Heart right ventricle (tissue), 16 donors: Measurements from ENCODE around the gene DMRTA2. TPM values are rescaled to one million over a fixed set of nuclear protein-coding genes. Genes with fewer than 3 reads are reported as not detected.

ENCODE experiments used
- ATAC-seq, 8 donors: fragments of 200-7000 bp; cut with Tn5 transposase; one replicate each; pipeline ENCODE4 v1.9.1; 2020; ENCODE audit warnings: mild to moderate bottlenecking in 8 of 8, moderate library complexity in 8 of 8, moderate number of reproducible peaks in 1 of 8
- DNase-seq, 2 donors: peaks; one replicate each; pipeline ENCODE4 v3.0.0-alpha.2; 2020
- H3K27ac ChIP-seq, 10 donors: fragments of 200-600 bp; sonication (generic) in 2 of 10; one replicate each; pipeline versions ENCODE4 v1.5.0 to v1.8.0; 2020 to 2022; ENCODE audit warnings: mild to moderate bottlenecking in 3 of 10
- H3K27me3 ChIP-seq, 7 donors: fragments of 200-600 bp; one replicate each; pipeline ENCODE4 v1.8.0; 2021 to 2022; ENCODE audit warnings: mild to moderate bottlenecking in 2 of 7
- H3K36me3 ChIP-seq, 9 donors: fragments of 200-600 bp; sonication (generic) in 1 of 9; one replicate each; pipeline versions ENCODE4 v1.5.0 to v1.8.0; 2020 to 2022; ENCODE audit warnings: mild to moderate bottlenecking in 2 of 9
- H3K4me1 ChIP-seq, 9 donors: fragments of 200-600 bp; sonication (generic) in 1 of 9; one replicate each; pipeline versions ENCODE4 v1.5.0 to v1.8.0; 2020 to 2022; ENCODE audit warnings: mild to moderate bottlenecking in 4 of 9
- H3K4me3 ChIP-seq, 10 donors: fragments of 200-600 bp; sonication (generic) in 2 of 10; one replicate each; pipeline versions ENCODE4 v1.5.0 to v1.8.0; 2020 to 2022; ENCODE audit warnings: mild to moderate bottlenecking in 7 of 10, moderate library complexity in 2 of 10
- H3K9me3 ChIP-seq, 11 donors: fragments of 200-600 bp in 10 of 11; sonication (generic) in 2 of 11; one replicate each; pipeline versions ENCODE4 v1.5.0 to v1.8.0; 2013 to 2022; ENCODE audit warnings: mild to moderate bottlenecking in 2 of 11, control low read depth in 1 of 11, moderate library complexity in 1 of 11
- WGBS, 2 donors: extraction: QIAGEN DNeasy Blood & Tissue Kit; methylation state at CpG; one replicate each; pipeline ENCODE4 v1.1.7; 2013; ENCODE audit warnings: inconsistent platforms in 1 of 2; 5-methylcytosine and 5-hydroxymethylcytosine counted together
- intact Hi-C, 10 donors: fragments of 100-400 bp; cut with DNase I; formaldehyde crosslinking; loops; one replicate each; pipeline versions ENCODE4 v1.11.1 to v1.14.2; 2022
- polyA plus RNA-seq, 2 donors: library from polyadenylated mRNA; stranded (reverse); fragments of 200-250 nt; gene quantifications; one replicate each; pipeline ENCODE4 v1.2.3, GENCODE V29; 2013
- total RNA-seq, 10 donors: library from RNA; stranded (reverse); fragmentation: NEBNext Ultra II Directional in 3 of 10; extraction: Animal tissue kit (Norgen Biotek cat#: 25700) in 3 of 10; gene quantifications; one replicate each; pipeline versions ENCODE4 v1.2.1 to v1.2.4, GENCODE V29; 2021 to 2023
- TF ChIP-seq, protein P1 (sequence below), 9 donors: fragments of 200-600 bp; sonication (generic) in 2 of 9; IDR thresholded peaks; one replicate each; pipeline versions ENCODE4 v1.5.0 to v1.8.0; 2021 to 2022; ENCODE audit warnings: antibody characterized with exemption in 9 of 9, mild to moderate bottlenecking in 5 of 9, moderate library complexity in 1 of 9
- donor health status: Arrhythmogenic right ventricular cardiomyopathy.
- donor health status: ischemic (EF 13 %, LVEDD 7.1; RV severe dilation, severe dysfunction).
- donor health status: healthy with polysubstance abuse.
- donor health status: DM: no; HTN: yes; CAD: no.
- donor health status: DM: no; HTN: no; CAD: no.
- donor health status: ischemic (EF 25% LVEDD 6.9; RV normal size, moderate dysfunction).
- donor health status: ischemic (EF 25% LVEDD 5.7; RV mildly dilated, moderate dysfunction).
- donor health status: healthy.
- donor health status: DM: yes; HTN: yes; CAD: no.
- donor health status: Ischemic cardiomyopathy.
- donor health status: ischemic (EF 35%, LVEDD 5.7; RV mildly dilated, moderate dysfunction).
- donor health status: nonischemic (EF 11% LVEDD 7.7; RV severe dilation, severe dysfunction).
- donor health status: DM: yes; HTN: yes; CAD: no.
- donor health status: PGD.
- donor health status: ischemic (EF 29% LVEDD 5.4; RV normal size, mild dysfunction).
- donor health status: nonischemic (EF 23%, LVEDD 6.1; RV moderate dilation, normal function).

The DMRTA2 gene
- total and polyA plus RNA-seq, 12 donors = 0.09 TPM; not detected in 10

DNA sequence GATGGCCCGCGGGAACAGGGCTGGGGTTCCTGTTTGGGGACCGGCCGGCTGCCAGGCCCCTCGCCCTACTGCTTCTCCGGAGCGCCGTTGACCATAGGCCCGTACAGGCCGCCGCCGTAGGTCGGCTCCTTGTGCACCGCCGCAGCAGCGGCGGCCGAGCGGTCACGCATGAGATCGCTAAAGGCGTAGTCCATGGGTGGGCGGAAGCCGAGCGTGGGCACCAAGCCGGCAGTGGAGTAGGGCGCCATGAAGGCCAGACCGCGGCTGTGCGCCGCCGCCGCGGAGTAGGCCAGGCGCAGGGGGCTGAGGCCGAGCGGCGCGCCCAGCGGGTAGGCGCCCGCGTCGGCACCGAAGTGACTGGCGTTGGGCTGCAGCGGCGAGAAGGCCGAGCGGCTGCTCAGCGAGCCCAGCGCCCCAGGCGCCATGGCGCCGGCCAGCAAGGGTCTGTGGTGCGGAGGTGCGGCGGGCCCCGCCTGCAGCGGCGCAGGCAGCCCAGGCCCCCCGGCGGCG lies 4.6 kb downstream of the DMRTA2 start:
- WGBS, 2 donors = 1 to 2% methylated on average over 58 to 64 of the region's 64 CpGs
- Histone ChIP-seq H3K27ac (no peak overlapping the region), H3K4me3 (peak overlapping the region in 9 of 10 donors; percentile 22 to 50 (median 38)), H3K9me3 (no peaks in the 10 kb centered on the region), H3K4me1 (peaks cover 9 to 67% (median 42%) of the 10 kb centered on the region in 9 donors), H3K27me3 (peaks cover 61 to 100% (median 99%) of the 10 kb centered on the region in 7 donors), H3K36me3 (no peaks in the 10 kb centered on the region)
- intact Hi-C loops = no loop called here
- TF ChIP-seq, protein P1, sequence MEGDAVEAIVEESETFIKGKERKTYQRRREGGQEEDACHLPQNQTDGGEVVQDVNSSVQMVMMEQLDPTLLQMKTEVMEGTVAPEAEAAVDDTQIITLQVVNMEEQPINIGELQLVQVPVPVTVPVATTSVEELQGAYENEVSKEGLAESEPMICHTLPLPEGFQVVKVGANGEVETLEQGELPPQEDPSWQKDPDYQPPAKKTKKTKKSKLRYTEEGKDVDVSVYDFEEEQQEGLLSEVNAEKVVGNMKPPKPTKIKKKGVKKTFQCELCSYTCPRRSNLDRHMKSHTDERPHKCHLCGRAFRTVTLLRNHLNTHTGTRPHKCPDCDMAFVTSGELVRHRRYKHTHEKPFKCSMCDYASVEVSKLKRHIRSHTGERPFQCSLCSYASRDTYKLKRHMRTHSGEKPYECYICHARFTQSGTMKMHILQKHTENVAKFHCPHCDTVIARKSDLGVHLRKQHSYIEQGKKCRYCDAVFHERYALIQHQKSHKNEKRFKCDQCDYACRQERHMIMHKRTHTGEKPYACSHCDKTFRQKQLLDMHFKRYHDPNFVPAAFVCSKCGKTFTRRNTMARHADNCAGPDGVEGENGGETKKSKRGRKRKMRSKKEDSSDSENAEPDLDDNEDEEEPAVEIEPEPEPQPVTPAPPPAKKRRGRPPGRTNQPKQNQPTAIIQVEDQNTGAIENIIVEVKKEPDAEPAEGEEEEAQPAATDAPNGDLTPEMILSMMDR (IDR thresholded peaks at IDR 0.05) = no peak
- ATAC-seq = peak in 4 of 8 donors; percentile 14 to 46 (median 30)
- no peak for DNase-seq

DNA sequence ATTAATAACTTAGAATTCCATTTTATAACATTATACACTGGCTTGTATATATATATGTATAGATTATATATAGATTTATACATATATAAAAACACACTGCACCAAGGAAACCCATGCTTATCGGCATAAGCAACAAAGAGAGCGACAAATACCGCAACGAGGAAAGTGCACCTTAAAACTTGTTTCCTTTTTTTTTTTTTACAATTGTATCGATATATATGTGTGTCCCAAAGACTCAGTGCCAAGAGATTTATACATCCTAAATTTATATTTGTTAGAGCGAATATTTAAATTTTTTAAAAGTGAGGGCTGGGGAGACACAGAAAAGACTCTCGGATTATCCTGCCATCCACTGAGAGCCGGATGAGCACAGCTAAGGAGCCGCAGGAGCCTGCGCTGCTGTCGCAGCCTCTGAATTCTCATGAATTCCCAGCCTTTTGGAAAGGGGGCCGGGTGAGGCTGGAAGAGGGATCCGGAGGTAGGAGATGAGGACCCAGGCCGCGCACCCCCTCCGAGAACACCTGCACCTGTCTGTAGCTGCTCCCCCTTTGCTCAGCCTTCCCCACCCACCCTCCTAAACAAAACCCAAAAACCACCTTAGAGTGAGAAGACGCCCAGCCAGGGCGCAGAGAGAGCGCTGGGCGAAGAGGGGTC lies 5.2 kb downstream of the DMRTA2 start:
- WGBS, 2 donors = 9 to 11% methylated on average over 20 of the region's 20 CpGs
- TF ChIP-seq, protein P1 (IDR thresholded peaks at IDR 0.05) = no peak
- Histone ChIP-seq H3K9me3 (peaks cover 0 to 5% (median 0%) of the 10 kb centered on the region in 11 donors), H3K4me1 (peaks cover 3 to 61% (median 36%) of the 10 kb centered on the region in 9 donors), H3K27me3 (peaks cover 55 to 100% (median 99%) of the 10 kb centered on the region in 7 donors), H3K36me3 (no peaks in the 10 kb centered on the region), H3K27ac (no peak overlapping the region), H3K4me3 (peak overlapping the region in 8 of 10 donors; percentile 32 to 50 (median 40))
- ATAC-seq (no peak), DNase-seq (no peak)
- intact Hi-C loops = no loop called here

DNA sequence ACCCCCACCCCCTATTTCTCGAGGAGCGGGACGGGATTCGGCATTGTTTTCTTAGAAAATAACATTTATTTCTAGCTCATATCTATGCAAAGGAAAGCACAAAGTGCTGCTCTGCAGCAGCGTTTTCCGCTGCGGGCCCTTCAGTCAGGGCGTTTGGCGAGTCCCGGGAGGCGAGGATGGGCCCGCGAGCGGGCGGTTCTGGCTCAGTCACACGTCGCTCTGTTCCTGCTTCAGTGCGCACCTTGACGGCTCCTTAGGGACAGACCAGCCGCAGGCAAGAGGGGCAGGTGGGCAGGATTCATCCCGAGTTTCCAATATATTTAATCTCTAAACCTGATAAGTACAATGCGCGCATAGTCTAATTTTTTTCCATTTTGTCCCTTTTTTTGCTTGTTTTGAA lies 5.7 kb downstream of the DMRTA2 start:
- Histone ChIP-seq H3K27ac (no peak overlapping the region), H3K4me1 (peaks cover 0 to 55% (median 30%) of the 10 kb centered on the region in 9 donors), H3K27me3 (peaks cover 49 to 100% (median 98%) of the 10 kb centered on the region in 7 donors), H3K4me3 (no peak overlapping the region), H3K9me3 (peaks cover 0 to 11% (median 0%) of the 10 kb centered on the region in 11 donors), H3K36me3 (no peaks in the 10 kb centered on the region)
- 5 to 7% methylated on average over 23 of the region's 23 CpGs for WGBS, 2 donors
- ATAC-seq = no peak
- TF ChIP-seq, protein P1 (IDR thresholded peaks at IDR 0.05) = no peak
- intact Hi-C loops = no loop called here
- no peak for DNase-seq

DNA sequence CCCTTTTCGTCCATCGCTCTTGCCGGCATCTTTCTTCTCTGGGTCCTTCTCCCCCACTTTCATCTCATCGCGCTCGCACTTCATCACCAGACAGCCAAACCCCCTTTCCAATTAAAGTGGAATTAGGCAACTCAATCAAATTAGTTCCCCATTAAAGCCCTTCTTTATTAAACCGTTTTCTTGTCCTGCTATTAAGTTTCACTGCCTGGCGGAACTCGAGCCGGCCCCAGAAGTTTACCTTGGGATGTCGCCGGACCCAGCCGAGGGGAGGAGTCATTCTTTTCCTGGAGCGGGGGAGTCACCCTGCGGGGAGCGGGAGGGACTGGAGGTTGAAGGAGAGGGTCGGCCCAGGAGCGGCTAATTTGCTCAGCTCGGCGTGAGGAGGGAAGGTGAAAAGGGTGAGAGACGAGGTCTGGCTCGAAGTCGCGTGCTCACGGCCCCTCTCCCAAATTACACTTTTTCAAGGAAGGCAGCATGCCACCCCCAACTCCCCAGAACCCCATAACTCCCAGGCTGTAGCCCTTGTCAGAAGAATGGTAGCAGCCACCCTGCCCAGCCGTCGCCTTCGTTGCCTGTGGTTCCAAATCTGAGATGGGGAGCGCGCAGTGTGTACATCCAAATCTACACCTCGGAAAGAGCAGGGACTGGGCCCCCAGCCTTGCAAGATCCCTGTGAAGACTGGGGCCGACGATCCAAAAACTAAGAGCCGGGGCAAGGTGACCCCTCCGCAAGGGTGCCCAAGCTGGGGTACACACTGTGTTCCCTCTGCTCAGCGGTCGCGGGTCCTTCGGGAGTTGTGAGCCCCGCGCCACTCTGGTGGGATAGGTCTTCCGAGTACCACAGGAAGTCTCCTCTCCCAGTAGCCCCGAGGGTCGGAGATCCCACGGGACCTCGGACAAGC lies 6.4 kb downstream of the DMRTA2 start:
- no peak overlapping the region for H3K27ac ChIP-seq
- H3K36me3 ChIP-seq = no peaks in the 10 kb centered on the region
- no peak for ATAC-seq
- TF ChIP-seq, protein P1 (IDR thresholded peaks at IDR 0.05) = no peak
- WGBS, 2 donors = 2 to 3% methylated on average over 46 of the region's 46 CpGs
- H3K4me3 ChIP-seq = no peak overlapping the region
- H3K27me3 ChIP-seq = peaks cover 44 to 98% (median 94%) of the 10 kb centered on the region in 7 donors
- peaks cover 0 to 49% (median 30%) of the 10 kb centered on the region in 9 donors for H3K4me1 ChIP-seq
- intact Hi-C loops = no loop called here
- H3K9me3 ChIP-seq = peaks cover 0 to 13% (median 0%) of the 10 kb centered on the region in 11 donors
- no peak for DNase-seq
